ENCODE data around the gene ZFYVE28.
"Not testable (repeated sequence)": the region's sequence is repeated elsewhere in the genome, so short reads cannot be mapped to it uniquely, and the experiment has no call there.

ZFYVE28 gene

DNA sequence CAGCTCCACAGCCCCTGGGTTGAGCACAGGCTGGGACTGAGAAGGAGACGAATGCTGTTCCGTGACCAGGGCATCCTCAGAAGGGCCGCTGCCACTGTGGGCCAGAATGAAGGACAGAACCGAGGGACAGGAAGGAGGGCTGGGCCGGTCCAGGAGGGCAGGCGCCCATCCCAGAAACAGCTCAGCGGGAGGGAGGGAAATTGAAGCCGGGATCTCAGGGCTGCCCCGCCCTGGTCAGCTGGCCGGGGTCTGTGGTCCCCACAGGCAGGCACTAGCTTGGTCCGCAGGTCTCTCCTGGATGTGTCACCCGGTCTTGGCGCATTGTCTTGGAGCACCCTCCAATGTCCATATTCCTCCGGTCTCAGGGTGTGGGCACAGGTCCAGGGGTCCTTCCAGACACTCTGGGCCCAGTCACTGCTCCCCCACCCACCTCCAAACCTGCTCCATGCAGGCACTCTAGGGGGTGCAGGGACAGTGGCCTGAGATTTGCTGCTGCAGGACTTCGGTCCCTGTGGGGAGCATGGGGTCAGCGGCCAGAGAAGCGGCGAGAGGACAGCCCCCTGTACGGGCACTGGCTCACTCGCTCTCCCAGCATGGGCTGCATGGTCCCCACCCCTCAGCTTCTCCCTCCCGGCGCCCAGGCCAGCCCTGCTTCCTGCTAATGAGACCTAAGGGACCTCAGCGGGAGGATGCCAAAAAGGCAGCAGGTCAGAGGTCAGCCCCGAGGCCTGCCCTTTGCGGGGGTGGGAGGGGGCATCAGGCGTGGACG lies 132.6 kb downstream of the ZFYVE28 start:
- DNase-seq (ENCODE audit: low read depth), result no peak
- H3K4me3 ChIP-seq (ENCODE audit: low read depth, low read length), result no peak overlapping the region

DNA sequence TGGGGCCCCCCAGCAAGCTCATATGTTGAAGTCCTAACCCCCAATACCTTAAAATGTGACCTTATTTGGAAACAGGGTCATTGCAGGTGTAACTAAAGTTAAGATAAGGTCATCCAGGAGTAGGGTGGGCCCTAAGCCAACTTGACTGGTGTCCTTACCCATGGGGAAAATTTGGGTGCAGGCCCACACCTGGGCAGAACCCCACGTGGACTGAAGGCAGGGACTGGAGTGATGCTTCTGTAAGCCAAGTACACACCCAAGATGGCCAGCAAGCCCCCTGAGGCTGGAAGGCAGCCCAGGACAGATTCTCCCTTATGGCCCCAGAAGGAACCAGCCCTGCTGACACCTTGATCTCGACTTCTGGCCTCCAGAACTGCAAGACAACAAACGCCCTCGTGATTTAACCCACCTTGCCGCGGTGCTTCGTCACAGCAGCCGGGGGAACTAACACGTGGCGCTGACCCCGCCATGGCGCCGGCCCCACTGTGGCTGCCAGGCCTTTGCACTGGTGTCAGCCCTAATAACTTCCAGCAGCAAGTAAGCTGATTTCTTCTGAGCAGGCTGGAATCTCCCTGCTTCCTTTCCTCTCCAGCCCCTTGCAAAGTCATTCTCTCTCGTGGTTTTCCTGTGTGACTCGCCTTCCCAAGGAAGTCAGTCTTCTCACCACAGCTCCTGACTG lies 133.4 kb downstream of the ZFYVE28 start:
- DNase-seq (ENCODE audit: low read depth), result no peak
- H3K4me3 ChIP-seq (ENCODE audit: low read depth, low read length), result no peak overlapping the region

DNA sequence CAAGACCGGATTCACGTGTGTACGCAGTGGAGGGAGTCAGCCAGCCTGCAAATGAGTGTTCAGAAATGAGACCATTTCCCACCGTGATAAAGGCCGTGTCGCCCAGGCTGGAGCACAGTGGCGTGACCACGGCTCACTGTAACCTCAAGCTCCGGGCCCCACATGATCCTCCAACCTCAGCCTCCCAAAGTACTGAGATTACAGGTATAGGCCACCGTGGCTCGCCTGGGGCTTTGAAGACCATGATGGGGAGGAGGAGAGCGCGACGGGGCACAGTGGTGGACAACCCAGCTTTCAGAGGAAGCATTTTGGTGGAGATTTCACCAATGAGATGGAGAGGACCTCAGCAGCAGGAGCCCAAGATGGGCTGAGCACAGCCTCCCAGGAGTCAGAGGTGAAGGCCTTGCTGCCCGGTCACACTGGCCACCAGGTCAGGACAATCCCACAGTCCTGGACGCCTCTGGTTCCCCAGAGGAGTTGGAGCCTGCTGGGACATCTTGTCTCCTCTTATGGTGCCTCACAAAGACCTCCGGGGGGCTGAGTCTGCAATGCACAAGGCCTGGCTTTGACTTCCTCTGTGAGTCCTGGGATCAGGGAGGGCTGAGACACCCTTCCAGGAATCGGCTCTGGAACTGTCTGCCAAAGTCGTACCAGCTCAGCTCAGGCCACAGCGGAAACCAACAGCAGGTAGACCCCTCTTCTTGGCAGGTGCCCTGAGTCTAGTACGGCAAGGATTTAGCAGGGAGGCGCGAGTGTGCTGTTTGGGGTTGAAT lies 134.1 kb downstream of the ZFYVE28 start:
- DNase-seq (ENCODE audit: low read depth), result no peak
- H3K4me3 ChIP-seq (ENCODE audit: low read depth, low read length), result no peak overlapping the region

DNA sequence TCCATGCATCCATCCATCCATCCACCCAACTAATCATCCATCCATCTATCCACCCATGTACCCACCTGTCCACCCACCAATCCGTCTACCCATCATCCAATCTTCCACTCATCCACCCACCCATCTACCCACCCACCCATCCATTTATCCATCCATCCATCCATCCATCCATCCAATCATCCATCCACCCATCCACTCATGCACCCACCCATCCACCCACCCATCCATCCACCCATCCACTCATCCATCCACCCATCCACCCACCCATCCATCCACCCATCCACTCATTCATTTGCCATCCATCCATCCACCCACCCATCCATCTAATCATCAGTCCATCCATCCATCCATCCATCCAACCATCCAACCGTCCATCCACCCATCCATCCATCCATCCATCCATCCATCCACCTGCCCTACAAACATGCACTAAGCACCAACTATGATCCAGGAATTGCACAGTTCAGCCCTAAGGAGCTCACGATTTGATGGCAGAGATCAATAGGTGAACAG lies 135.2 kb downstream of the ZFYVE28 start:
- DNase-seq (ENCODE audit: low read depth), result no peak
- no peak overlapping the region for H3K4me3 ChIP-seq (ENCODE audit: low read depth, low read length)

DNA sequence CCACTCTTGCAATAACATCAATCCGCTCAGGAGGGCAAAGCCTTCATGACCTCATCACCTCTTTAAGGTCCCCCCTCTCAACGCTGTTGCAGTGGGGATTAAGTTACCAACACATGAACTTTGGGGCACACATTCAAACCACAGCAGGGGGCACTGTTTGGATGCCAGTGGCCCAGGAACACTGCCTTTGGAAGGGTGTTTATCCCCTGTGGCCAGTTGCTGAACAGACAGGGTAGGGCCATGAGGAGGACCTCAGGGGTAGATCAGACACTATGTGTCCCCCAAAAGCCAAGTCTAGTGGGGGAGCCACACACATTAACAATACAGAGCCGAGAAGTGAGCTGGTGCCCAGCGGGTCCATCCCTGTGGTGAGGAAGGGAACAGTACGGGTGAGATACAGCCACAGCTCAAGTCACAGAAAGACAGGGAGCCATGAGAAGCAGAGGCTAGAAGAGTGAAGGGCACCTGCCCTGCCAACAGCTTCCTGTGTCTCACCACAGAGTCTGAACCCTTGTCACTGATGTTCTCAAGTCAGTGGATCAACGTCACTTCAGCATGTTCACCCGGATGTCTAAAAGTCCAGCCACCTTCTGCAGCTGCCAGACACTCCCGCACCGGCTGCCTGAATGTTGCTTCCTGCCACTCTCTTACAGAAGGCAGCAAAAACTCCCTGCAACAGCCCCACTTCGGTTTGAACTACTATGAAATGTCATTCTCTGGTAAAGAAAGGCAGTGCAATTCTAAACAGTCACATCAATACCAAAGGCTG lies 136.7 kb downstream of the ZFYVE28 start:
- DNase-seq (ENCODE audit: low read depth), result no peak
- no peak overlapping the region for H3K4me3 ChIP-seq (ENCODE audit: low read depth, low read length)

DNA sequence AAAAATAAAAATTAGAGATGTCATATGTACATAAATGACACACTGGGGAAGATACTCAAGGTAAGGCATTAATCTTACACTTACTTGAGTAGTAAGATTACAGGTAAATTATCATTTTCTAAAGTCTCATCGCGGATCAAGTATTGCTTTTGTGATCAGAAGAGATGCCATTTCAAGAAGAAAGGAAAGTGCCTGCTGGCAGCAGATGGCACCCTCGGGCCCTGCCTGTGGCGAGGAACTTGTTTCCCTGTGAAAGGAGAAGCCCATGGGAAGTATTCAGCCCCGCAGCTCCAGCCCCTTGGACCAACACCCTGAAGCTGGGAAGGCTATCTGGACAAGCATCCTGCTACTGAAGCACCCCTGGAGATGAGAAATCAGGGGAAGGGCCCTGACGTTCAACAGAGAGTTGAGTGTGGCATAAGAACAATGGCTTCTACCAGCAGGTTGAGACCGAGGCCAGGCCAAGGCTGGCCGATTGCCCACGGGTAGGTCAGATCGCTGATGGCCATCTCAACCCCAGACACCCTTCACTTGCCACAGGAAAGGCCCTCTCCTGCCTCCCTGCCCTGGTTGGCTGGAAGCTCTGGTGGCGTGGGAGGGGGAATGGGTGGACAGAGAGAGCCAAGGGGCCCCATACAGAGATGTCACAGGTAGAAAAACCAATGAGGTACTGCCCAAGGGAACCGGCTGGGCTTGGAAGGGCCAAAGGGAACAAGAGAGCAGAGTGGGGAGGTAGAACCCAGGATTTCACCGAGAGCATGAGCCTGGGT lies 137.7 kb downstream of the ZFYVE28 start:
- no peak overlapping the region for H3K4me3 ChIP-seq (ENCODE audit: low read depth, low read length)
- no peak for DNase-seq (ENCODE audit: low read depth)

DNA sequence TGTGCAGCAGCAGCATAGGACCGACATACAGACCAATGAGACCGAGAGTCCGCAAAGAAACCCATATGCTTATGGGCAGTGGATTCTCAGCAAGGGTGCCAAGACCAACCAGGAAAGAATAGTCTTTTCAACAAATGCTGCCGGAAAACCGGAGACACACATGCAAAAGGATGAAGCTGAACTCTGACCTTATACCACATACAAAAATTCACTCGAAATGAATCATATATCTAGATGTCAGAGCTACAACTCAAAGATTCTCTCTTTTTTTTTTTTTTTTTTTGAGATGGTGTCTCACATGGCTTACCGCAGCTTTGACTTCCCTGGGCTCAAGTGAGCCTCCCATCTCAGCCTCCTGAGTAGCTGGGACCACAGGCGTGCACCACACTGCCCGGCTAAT lies 140.5 kb downstream of the ZFYVE28 start:
- no peak overlapping the region for H3K4me3 ChIP-seq (ENCODE audit: low read depth, low read length)
- no peak for DNase-seq (ENCODE audit: low read depth)

DNA sequence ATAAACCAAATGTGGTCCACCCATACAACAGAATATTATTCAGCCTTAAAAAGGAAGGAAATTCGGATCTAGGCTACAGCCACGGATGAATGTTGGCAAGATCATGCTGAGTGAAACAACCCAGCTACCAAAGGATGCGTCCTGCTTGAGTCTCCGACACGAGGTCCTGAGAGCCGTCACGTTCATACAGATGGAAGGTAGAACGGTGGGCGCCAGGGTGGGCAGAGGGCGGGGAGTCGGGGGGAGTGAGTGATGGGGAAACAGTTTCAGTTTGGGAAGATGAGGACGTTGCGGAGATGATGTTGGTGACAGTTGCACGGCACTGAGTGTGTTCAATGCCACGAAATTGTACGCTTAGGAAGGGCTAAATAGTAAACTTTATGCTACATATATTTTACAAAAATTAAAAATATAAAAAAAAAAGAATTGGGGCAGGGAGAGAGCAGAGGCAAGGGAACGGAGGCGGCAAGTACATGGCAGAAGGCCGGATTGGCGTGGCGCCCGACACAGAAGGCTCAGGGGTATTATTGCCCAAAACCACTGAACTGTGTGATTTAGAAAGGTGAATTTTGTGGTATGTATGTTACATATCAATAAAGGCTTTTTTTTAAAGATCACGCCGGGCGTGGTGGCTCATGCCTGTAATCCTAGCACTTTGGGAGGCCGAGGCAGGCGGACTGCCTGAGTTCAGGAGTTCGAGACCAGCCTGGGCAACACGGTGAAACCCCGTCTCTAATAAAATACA lies 141.7 kb downstream of the ZFYVE28 start:
- DNase-seq (ENCODE audit: low read depth), result no peak
- H3K4me3 ChIP-seq (ENCODE audit: low read depth, low read length), result no peak overlapping the region

DNA sequence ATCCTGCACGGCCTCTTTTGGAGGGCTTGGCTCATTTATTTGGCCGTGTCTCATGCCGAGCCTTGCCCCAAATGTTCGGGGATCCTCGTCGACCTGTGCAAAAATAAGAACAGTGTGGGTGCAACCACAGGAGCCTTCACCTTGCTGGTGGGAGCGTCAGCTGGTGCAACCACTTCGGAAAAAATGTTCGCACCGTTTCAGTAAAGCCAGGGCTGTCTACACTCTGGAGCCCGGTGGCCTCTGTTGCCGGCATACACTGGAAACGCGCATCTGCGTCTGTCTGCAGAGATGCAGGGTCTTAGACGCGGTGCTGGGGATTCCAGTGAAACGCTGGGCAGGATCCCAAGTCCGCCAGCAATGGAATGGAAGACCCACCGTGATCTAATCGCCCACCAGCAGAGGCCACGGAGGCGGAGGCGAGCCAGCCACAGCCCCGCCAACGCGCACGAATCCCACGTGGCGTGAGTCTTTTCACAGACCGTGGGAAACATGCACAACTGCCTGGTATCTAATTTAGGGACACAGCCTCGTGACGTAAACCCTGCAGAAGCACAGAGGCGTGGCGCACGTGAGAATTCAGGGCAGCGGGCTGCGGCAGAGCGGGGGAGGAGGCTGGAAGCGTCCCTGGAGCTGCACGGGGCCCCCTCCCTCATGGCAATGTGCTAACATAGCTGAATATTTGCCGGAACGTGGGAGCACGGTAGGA lies 142.7 kb downstream of the ZFYVE28 start:
- H3K4me3 ChIP-seq (ENCODE audit: low read depth, low read length), result no peak overlapping the region

DNA sequence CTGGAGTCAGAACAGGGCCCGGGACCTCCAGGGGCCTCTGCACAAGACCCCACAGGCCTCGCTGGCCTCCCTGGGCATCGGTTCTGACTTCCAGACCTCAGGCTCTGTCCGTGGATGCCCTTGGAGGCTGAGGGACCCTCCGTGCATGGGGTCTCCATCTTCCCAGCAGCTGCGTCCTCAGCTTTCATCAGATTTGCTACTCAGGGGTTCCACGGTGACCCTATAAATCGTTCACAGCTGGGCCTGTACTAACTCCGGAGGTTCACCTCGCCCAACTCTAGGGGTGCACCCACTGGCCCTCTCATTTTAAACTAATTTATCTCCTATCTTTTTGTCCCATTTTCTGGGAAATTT lies 143.4 kb downstream of the ZFYVE28 start:
- not testable (repeated sequence) for DNase-seq (ENCODE audit: low read depth); H3K4me3 ChIP-seq (ENCODE audit: low read depth, low read length)

More for the DNA sequence above, 142.7 kb downstream of the ZFYVE28 start:
- no peak for DNase-seq (ENCODE audit: low read depth)

DNA sequence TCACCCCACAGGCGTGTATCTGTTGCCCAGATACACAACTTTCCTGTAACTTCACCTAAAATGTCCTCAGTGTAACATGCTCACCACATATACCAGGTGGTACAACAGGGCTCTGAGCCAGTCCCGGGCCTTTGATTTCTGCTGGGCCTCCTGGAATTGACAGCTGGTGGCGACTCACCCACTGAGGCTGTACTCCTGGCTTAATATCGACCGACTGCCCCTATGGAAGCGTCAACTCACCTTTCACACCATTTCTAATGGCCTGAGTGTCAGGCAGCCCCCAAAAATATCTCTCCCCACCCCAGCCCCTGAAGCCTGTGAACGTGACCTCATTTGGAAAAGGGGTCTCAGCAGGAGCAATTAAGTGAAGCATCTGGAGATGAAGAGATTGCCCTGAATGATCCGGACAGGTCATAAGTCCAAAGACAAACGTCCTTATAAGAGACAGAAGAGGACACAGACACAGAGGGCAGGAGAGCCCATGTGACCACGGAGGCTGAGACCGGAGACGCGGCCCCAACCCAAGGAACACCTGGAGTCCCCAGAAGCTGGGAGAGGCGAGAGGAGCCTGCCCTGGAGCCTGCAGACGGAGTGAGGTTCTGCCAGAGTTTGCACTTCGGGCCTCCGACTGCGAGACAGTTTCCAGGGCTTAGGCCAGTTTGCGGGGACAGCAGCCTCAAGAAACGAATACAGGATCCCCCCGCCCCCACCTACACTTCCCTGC lies 144.0 kb downstream of the ZFYVE28 start:
- no peak overlapping the region for H3K4me3 ChIP-seq (ENCODE audit: low read depth, low read length)

DNA sequence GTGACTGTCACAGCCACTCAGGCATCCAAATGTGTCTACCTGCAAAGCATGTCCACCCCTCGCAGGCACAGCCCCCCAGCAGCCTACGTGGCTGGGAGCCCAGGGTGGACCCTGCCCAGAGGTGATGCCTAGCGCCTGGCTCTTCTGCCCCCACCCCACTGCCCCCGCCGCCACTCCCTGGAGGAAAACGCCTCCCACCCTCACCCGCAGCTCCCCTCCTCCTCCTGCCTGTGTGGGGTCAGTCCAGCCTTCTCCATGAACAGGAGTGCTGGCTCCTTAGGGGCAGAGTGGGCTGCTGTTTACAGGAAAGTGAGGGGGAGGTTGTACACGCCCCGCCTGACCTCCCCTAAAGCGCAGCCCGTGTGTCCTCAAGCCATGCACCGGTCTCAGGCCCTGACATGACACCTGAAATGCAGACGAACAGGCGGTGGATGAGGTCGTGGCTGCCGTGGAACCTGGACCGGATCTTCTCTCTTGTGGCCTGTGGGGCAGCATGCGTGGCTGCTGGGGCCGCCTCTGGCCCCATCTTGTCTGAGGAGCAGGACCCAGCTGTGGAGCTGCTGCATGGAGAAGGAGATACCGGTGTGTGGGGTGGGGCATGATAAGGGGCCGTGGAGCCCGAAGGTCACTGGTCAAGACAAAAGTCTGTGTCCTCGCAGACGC lies 144.7 kb downstream of the ZFYVE28 start:
- no peak overlapping the region for H3K4me3 ChIP-seq (ENCODE audit: low read depth, low read length)
- no peak for DNase-seq (ENCODE audit: low read depth)

More for the DNA sequence above, 144.0 kb downstream of the ZFYVE28 start:
- no peak for DNase-seq (ENCODE audit: low read depth)

DNA sequence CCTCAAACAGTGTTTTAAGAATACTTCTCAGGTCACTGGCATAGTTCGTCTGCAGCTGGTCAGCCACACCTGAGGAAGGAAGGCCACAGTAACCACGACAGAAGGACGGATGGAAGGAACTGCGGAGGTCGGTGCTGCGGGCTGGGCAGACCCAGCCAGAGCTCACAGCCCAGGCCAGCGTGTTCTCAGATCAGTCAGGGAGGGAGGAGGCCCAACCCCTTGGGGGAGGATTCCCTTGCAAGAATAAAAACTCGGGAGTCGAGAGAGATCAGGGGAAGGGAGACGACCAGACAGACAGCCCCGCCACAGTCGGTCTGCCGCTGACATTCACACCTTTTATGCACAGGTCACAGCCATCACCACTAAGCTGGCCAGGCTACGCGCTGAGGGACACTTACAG lies 145.2 kb downstream of the ZFYVE28 start:
- H3K4me3 ChIP-seq (ENCODE audit: low read depth, low read length), result no peak overlapping the region
- no peak for DNase-seq (ENCODE audit: low read depth)

DNA sequence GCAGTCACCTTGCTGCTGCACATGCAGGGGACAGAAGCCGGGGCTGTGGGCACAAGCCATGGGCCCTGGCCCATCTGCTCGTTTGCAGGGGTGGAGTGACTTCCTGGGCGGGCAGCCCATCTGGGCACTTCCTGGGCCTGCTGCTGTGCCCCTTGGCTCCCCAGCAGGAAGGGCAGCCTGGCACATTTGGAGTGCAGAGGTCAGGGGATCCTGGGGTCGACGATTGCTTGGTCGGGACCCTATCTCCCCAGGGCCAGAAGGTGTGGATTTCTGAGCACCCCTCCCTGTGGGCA lies 145.7 kb downstream of the ZFYVE28 start:
- no peak for DNase-seq (ENCODE audit: low read depth)
- H3K4me3 ChIP-seq (ENCODE audit: low read depth, low read length), result no peak overlapping the region

DNA sequence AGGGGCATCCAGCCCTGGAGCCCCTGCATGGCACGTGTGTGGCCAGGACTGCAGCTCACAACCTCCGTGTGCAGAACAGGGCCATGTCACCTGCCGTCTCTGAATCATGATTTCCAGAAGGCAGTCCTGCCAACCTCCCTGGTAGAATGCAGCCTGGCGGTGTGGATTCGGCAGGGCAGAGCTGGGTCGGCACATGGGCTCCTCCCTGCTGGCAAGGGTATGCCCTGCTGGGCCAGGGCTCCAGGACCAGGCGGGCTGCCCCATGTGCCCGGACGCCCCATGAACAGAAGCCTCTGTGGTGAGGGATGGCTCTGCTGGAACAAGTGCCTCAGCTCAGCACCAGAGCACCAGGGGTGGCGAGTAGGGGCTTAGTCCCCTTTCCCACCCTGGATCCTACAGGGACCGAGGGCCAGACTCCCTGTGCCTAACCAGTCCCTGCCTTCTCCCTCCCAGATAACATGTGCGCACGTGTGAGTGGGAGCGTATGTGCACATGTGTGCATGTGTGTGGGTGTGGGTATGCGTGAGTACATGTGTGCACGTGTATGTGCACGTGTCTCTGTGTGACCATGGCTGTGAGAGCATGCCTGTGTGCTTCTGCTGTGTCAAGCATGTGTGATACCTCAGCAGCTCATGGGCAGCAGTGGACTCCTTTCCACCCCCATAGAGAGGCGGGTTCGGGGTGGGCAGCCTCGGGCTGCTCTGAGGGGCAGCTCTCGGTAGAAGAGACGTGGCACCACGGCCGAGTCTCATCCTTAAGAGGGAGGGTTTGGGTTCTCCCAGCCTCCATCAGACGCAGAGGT lies 146.2 kb downstream of the ZFYVE28 start:
- DNase-seq (ENCODE audit: low read depth), result no peak
- no peak overlapping the region for H3K4me3 ChIP-seq (ENCODE audit: low read depth, low read length)

All from skeletal muscle cell (primary cell).